HG03175 (cell line): Measurements from ENCODE around the gene FMR1.

Source experiments
- ATAC-seq: cut with Tn5 transposase; IDR thresholded peaks from one replicate; pipeline ENCODE4 v1.9.1; 2021; ENCODE audit warnings: mild to moderate bottlenecking, moderate library complexity; ENCODE audit not compliant: unreplicated experiment

FMR1 gene

DNA sequence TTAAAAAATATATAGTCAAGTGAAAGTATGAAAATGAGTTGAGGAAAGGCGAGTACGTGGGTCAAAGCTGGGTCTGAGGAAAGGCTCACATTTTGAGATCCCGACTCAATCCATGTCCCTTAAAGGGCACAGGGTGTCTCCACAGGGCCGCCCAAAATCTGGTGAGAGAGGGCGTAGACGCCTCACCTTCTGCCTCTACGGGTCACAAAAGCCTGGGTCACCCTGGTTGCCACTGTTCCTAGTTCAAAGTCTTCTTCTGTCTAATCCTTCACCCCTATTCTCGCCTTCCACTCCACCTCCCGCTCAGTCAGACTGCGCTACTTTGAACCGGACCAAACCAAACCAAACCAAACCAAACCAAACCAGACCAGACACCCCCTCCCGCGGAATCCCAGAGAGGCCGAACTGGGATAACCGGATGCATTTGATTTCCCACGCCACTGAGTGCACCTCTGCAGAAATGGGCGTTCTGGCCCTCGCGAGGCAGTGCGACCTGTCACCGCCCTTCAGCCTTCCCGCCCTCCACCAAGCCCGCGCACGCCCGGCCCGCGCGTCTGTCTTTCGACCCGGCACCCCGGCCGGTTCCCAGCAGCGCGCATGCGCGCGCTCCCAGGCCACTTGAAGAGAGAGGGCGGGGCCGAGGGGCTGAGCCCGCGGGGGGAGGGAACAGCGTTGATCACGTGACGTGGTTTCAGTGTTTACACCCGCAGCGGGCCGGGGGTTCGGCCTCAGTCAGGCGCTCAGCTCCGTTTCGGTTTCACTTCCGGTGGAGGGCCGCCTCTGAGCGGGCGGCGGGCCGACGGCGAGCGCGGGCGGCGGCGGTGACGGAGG lies at the start of gene FMR1:
TSS of gene FMR1 (plus strand) at position 728 of the 831 bp plus-strand sequence. CDS start 261 bp downstream, outside the sequence.
- peak; percentile 87 for ATAC-seq

DNA sequence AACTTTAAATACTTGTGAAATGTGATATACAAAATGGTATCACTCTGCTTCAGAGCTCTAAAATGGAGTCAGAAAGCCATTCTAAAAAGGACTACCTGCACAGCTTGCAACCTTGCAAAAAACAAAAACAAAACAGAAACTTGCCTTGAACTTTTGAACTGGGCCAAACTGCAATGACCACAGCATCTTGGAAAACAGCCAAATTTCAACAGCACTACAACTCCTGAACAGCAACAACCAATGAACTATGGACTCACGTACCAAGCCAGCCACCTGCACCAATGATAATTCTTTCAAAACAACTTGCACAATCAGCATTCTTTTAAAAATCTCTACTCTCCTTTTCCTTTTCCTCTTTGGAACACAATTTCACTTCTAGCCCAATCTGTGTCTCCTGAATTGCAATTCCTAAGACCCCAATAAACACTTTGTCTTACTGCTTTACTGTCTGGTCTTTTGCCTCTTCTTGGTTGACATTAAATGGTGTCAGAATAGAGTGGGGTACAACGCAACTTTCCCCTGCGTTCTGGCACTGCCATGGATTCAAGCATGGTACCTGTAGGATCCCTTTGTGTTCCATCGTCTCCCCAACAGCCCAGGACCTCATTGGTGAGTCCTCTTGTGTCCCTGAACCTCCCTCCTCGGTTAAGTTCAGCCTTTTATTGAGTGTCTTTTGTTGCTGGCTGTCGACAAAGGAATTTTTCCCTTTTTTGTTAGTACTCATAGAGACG lies 35.7 kb upstream of the FMR1 start:
- peak; percentile 98 for ATAC-seq

GRCh38 chrX:147876849-147877646 lies 34.7 kb upstream of the FMR1 start:
- ATAC-seq: no peak

DNA sequence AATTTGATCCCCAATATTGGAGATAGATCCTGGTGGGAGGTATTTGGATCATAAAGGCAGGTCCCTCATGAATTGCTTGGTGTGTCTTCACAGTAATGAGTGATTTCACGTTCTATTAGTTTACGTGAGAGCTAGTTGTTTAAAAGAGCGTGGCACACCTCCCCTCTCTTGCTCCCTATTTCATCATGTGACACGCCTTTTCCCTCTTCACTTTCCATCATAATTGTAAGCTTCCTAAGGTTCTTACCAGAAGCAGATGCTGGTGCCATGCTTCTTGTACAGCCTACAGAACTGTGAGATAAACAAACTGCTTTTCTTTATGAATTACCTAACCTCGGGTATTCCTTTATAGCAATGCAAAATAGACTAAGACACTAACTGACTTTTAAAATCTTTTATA lies 34.0 kb upstream of the FMR1 start:
- ATAC-seq: no peak

GRCh38 chrX:147884958-147885357 lies 26.8 kb upstream of the FMR1 start:
- peak; percentile 94 for ATAC-seq

DNA sequence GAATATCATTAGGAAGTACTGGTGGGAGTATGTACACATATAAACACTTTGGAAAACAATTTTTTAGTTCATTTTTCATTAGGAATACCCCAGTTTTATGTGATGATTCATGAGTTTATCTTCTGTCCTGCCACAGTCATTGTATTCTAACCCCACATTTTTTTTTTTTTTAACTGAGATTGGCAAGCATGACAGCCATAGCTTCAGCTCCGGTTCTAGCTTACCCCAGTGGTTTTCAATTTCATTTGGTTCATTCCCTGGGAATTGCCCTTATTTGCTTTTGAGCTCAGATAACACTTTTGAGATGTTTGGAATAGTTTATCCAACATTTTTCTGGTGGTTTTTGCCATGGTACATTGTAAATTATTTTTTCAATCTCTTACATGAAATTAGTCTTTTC lies 21.0 kb upstream of the FMR1 start:
- ATAC-seq: no peak

- ATAC-seq: no peak
Observed at GRCh38 chrX:147891896-147892295, 19.8 kb upstream of the FMR1 start.

DNA sequence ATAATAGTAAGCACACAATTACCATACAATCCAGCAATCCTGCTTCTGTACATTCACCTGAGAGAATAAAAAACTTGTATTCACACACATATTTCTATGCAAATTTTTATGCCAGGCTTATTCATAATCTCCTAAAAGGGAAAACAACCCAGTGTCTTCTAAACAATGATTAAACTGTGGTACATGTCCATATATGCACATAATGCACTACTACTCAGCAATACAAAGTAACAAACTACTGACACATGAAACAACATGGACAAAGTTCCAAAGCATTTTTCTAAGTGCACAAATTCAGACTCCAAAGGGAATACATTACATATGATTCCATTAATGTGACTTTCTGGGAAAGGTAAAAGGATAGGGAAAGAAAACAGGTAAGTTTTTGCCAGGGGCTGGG lies 18.0 kb upstream of the FMR1 start:
- no peak for ATAC-seq

- ATAC-seq: no peak
Observed at GRCh38 chrX:147894366-147894963, 17.3 kb upstream of the FMR1 start.

GRCh38 chrX:147897117-147897516 lies 14.6 kb upstream of the FMR1 start:
- no peak for ATAC-seq

- ATAC-seq: no peak
Observed at GRCh38 chrX:147898951-147899350, 12.8 kb upstream of the FMR1 start.

GRCh38 chrX:147899379-147900114 lies 12.2 kb upstream of the FMR1 start:
- ATAC-seq: peak; percentile 99

DNA sequence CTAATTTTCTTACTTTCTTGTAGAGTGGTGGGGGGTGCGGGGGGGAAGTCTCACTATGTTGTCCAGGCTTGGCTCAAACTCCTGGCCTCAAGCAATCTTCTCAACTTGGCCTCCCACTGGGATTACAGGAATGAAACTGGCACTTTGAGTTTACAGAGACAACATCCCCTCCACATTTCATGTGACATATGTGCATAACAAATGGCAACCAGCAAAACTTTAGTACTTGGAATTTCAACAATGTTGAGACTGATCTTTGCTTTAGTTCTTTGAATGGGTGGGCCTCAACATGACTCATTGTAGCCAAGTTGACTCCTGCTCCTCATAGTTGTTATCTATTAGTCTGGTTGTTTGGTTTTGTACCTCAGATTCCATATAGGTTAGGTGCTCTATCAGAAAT lies 11.4 kb upstream of the FMR1 start:
- ATAC-seq: no peak

DNA sequence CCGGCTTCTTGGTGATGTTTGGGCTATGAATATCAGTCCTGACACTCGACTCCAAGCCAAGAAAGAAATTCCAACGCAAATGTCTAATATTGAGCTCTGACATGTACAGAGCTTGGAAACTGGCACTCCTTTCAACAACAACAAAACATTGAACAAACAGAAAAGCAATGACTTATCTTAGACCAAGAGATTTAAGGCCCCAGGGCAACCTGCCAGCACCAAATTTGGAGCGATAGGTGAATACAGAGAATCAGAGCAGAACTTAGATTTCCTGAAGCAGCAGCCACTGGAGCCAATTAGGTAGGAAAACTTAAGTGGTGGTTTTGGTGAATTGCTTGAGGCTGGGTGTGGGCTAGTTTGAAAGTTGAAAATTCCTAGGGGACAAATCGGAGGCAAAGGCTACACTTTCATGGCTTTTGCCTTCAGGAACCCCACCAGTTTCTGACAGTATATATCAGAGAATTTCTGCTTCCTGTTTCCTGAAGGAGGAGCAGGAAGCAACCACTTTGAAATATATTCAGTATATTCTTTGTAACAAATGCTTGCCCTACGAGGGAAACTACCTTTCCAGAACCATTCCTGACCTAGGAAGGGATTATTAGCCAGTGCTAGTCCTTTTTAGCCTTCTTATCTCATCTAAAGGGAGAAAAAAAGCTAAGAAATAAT lies 10.1 kb upstream of the FMR1 start:
- ATAC-seq: no peak

DNA sequence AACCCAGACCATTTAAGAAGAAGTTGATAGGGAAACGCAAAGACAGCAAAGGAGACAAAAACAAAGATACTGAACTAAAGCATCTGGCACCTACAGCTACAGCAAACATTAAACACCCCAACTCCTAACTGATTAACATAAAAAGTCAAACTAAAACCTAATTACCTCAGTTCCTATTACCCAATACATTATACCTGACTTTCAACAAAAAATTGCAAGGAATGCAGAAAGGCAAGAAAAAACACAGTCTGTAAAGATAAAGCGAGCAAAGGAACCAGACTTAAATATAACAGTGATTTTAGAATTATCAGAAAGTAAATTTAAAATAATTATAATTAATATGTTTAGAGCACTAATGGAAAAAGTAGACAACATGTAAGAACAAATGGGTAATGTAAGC lies 9.4 kb upstream of the FMR1 start:
- ATAC-seq: no peak

DNA sequence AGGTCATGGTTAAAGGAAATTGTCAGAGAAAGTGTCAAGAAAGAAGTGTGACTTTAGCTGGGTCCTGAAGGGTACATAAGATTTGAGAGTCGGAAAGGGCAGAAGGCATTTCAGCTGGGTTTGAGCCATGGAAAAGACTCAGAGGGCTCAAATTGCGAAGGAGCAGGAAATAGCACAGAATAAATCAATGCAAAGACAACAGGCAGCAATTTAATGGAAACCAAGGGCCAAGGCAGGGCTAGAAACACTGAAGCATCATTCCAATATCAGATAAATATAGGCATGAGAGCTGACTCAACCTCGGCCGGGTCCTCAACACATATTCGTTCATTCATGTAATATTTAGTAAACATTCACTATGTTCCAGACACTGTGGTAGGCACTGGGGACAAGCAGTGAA lies 3.6 kb upstream of the FMR1 start:
- ATAC-seq: no peak

- ATAC-seq: no peak
Observed at GRCh38 chrX:147910607-147911006, 1.1 kb upstream of the FMR1 start.

DNA sequence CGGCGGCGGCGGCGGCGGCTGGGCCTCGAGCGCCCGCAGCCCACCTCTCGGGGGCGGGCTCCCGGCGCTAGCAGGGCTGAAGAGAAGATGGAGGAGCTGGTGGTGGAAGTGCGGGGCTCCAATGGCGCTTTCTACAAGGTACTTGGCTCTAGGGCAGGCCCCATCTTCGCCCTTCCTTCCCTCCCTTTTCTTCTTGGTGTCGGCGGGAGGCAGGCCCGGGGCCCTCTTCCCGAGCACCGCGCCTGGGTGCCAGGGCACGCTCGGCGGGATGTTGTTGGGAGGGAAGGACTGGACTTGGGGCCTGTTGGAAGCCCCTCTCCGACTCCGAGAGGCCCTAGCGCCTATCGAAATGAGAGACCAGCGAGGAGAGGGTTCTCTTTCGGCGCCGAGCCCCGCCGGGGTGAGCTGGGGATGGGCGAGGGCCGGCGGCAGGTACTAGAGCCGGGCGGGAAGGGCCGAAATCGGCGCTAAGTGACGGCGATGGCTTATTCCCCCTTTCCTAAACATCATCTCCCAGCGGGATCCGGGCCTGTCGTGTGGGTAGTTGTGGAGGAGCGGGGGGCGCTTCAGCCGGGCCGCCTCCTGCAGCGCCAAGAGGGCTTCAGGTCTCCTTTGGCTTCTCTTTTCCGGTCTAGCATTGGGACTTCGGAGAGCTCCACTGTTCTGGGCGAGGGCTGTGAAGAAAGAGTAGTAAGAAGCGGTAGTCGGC lies 528 bp downstream of the FMR1 start:
- peak; percentile 34 for ATAC-seq

DNA sequence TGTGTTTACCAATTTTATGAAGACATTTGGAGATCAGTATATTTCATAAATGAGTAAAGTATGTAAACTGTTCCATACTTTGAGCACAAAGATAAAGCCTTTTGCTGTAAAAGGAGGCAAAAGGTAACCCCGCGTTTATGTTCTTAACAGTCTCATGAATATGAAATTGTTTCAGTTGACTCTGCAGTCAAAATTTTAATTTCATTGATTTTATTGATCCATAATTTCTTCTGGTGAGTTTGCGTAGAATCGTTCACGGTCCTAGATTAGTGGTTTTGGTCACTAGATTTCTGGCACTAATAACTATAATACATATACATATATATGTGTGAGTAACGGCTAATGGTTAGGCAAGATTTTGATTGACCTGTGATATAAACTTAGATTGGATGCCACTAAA lies 1.9 kb downstream of the FMR1 start:
- no peak for ATAC-seq
